ENCODE measurements around the gene TMC2.
"Not testable (repeated sequence)": the region's sequence is repeated elsewhere in the genome, so short reads cannot be mapped to it uniquely, and the experiment has no call there.

The TMC2 gene

DNA sequence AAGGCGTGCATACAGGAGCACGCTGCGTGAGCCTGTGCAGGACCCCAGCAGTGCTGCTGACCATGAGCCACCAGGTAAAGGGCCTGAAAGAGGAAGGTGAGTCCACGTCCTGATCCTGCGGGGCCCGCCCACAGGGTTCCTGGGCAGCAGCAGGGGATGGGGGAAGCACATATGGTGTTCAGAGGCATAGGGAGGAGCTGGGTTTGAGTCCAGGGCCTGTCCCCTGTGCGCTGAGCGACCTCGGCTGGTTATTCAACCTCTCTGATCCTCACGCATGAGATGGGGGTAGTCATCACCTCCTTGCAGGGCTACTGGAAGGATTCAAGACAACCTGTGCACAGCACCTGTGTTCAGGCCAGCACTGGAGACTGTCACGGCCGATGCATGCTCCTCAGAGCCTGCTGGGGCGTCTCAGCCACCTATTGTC is at the start of gene TMC2:
TMC2 (plus strand) TSS at position 14 of the 427 bp plus-strand sequence; CDS start at position 63, 49 bp downstream.
- DNase-seq: no peak

DNA sequence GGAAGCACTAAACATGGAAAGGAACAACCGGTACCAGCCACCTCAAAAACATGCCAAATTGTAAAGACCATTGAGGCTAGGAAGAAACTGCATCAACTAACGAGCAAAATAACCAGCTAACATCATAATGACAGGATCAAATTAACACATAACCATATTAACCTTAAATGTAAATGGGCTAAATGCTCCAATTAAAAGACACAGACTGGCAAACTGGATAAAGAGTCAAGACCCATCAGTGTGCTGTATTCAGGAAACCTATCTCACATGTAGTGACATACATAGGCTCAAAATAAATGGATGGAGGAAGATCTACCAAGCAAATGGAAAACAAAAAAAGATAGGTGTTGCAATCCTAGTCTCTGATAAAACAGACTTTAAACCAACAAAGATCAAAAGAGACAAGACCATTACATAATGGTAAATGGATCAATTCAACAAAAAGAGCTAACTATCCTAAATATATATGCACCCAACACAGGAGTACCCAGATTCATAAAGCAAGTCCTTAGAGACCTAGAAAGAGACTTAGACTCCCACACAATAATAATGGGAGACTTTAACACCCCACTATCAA is 33.5 kb upstream of the TMC2 start:
- not testable (repeated sequence) for DNase-seq

- DNase-seq: not testable (repeated sequence)
Observed at GRCh38 chr20:2504803-2505202, 31.6 kb upstream of the TMC2 start.

- DNase-seq: not testable (repeated sequence)
Observed at GRCh38 chr20:2506426-2506825, 29.9 kb upstream of the TMC2 start.

GRCh38 chr20:2507464-2507863 is 28.9 kb upstream of the TMC2 start:
- DNase-seq: no peak

- DNase-seq: no peak
Observed at GRCh38 chr20:2507875-2508630, 28.3 kb upstream of the TMC2 start.

DNA sequence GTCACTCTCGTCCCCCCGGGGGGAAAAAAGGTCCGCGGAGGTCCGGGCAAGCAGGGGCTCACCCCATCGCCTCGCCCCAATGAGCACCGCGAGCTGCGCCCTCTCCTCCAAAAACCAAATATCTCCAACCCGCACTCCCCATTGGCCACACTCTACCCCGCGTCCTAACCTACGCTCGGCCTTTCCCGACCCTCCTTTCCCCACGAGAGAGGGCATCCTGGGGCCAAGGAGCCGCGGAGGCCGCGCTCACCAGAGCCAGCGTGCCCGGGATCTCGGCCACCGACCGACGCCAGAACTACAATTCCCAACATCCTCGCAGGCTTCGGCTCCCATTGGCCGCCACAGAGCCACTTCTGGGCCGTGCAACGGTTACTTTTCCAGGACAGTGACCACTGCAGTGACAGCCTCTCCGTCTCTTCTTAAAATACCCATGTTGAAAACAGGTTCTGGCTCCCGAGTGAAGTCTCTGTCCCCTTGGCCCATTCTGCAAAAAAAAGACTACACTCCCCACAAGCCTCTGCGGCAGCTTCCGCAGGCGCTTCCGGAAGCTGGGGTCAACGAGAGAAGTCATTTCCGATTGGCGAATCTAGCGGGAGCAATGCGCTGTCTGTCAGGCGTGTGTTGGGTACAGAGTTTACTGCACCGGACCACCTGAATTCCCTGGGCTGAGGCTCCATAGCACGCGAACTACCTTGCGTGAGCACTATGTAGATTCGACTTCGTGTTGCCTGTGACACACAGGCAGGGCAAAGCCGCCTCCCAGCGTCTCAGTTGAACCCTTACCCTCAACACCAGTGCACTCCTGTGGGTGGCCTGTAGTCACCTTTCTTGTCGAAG is 27.5 kb upstream of the TMC2 start, which contains the start of gene ZNF343:
ZNF343 (minus strand) TSS at position 285 of the 837 bp plus-strand sequence. CDS start 15,020 bp downstream, outside the sequence.
- DNase-seq: no peak

GRCh38 chr20:2509468-2509781 is 26.9 kb upstream of the TMC2 start:
- no peak for DNase-seq

DNA sequence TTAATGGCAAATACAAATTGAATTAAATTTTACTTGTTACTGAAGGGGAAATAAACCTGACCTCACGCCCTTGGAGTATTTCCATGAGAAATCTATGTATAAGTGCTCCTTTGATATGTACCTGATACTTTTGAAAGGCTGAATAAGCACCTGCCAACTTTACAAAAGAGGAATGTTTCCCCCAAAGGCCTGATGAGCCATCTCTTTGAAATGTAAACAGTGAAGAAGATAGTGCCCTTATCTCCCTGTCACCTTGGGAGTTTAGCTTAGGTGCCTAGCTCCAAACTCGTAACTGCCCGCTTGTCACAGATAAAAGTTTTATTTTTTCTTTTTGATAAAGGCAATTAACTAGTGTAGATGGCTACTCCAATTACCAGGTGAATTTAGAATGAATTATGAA is 26.6 kb upstream of the TMC2 start:
- DNase-seq: no peak

DNA sequence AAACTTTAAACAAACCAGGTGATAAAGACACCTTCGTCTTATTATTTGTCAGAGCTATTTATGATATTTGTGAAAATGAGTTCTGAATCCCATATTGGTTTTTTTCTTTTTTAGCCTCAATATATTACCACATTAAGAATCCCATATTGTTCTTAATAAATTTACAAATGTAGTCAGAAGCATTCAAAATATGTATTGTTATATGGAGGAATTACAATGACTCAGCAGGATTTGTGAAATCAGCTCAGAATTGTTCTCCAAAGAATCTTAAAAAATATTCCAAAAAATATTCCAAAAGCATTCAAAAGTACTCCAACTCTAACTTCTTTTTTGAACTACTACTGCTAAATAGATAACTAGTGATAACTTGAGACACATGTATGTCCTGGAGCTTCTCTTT is 21.2 kb upstream of the TMC2 start:
- no peak for DNase-seq

DNA sequence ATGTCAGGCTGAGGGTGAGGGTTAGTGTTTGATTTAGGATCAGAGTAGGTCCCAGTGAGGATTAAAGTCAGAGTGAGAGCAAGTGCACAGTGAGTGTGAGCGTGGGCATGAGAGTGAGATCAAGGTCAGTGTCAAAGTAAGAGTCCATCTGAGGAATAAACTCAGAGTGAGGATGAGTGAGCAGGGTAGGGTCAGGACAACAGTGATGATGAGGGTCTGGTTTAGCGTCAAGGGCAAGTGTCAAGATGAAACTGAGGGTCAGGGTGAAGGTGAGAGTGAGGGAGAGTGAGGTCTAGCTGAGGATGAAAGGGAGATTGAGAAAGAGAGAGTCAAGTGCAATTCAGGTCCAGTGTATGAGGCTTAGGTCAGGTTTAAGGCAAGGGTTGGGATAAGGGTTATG is 20.0 kb upstream of the TMC2 start:
- DNase-seq: no peak

GRCh38 chr20:2518096-2518495 is 18.3 kb upstream of the TMC2 start:
- no peak for DNase-seq

- no peak for DNase-seq
Observed at GRCh38 chr20:2518558-2518957, 17.8 kb upstream of the TMC2 start.

GRCh38 chr20:2519115-2519809 is 17.1 kb upstream of the TMC2 start:
- DNase-seq: no peak

DNA sequence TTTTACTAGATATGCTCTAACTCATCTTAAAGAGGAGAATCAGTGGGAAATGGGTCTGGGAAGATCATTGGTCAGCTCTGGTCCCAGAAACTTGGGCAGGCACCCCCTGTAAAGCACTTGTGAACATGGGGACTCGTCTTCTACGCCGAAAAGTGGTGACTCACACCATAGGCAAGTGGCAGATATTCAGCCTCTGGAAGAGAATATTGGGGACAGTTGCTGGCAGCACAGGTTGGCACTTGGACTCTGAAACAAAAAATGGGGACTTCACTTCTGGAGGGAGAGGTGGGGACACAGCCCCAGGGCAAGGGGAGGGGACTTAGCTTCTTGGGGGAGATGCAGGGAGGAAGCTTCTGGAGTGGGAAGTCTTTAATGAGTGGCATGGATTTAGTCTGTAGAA is 15.8 kb upstream of the TMC2 start:
- DNase-seq: no peak

GRCh38 chr20:2521369-2522305 is 14.7 kb upstream of the TMC2 start:
- DNase-seq: no peak

DNA sequence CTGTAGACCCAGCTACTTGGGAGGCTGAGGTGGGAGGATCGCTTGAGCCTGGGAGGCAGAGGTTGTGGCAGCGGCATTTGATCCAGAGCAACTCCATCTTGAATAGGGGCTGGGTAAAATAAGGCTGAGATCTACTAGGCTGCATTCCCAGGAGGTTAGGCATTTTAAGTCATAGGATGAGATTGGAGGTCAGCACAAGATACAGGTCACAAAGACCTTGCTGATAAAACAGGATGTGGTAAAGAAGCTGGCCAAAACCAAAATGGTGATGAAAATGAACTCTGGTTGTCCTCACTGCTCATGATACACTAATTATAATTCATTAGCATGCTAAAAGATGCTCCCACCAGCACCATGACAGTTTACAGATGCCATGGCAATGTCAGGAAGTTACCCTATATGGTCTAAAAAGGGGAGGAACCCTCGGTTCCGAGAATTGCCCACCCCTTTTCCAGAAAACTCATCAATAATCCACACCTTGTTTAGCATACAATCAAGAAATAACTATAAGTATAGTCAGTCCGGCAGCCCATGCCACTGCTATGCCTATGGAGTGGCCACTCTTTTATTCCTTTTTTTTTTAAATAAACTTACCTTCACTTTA is 13.4 kb upstream of the TMC2 start:
- DNase-seq: not testable (repeated sequence)

GRCh38 chr20:2523919-2524708 is 12.3 kb upstream of the TMC2 start:
- DNase-seq: no peak

- DNase-seq: no peak
Observed at GRCh38 chr20:2524709-2525506, 11.5 kb upstream of the TMC2 start.

DNA sequence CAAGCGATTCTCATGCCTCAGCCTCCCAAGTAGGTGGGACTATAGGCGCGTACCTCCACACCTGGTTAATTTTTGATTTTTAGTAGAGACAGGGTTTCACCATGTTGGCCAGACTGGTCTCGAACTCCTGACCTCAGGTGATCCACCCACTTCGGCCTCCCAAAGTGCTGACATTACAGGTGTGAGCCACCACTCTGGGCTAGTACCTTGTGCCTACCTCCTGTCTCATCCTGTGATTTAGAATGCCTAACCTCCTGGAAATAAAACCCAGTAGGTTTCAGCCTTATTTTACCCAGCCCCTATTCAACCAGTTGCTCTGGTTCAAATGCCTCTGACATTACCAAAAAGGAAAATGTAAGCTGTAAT is 10.2 kb upstream of the TMC2 start:
- DNase-seq: not testable (repeated sequence)

Measured in cortex of kidney (tissue), 1 donor.